K562 treated with DMSO at 1 percent for 12 hours (cell line): ENCODE data around the gene SMG5. TPM values are rescaled to one million over a fixed set of nuclear protein-coding genes. Genes with fewer than 3 reads are reported as not detected.

ENCODE experiments used
- total RNA-seq: library from RNA; unstranded; fragments of 300-600 nt; gene quantifications from 2 replicates; pipeline ENCODE4 v1.2.3, GENCODE V29; 2022; ENCODE audit not compliant: insufficient read depth

The SMG5 gene
- total RNA-seq: 36.7 and 73.9 TPM in 2 replicates

GRCh38 chr1:156282479-156283222 lies at the start of gene SMG5:
Gene SMG5, minus strand, starts transcription at chr1:156282825. Its CDS starts 145 bp downstream, at chr1:156282680.

GRCh38 chr1:156298852-156299357 lies 16.3 kb upstream of the SMG5 start, which contains the start of gene VHLL:
Gene VHLL, minus strand, starts transcription at chr1:156299307. Its CDS starts 118 bp downstream, at chr1:156299189.

GRCh38 chr1:156295391-156295947 lies 12.8 kb upstream of the SMG5 start, which contains the start of gene GLMP:
Gene GLMP, minus strand, starts transcription at chr1:156295679. Its CDS starts 34 bp downstream, at chr1:156295645.

GRCh38 chr1:156284112-156284511 lies 1.5 kb upstream of the SMG5 start, which contains the start of gene TMEM79:
Gene TMEM79, plus strand, starts transcription at chr1:156284325. Its CDS starts 902 bp downstream, at chr1:156285227.

GRCh38 chr1:156247460-156248322 lies 34.9 kb downstream of the SMG5 start, which contains the start of gene PAQR6:
Gene PAQR6, minus strand, starts transcription at chr1:156248056. Its CDS starts 1,325 bp downstream, at chr1:156246731.

GRCh38 chr1:156241926-156242325 lies 40.7 kb downstream of the SMG5 start, which contains the start of gene BGLAP:
Gene BGLAP, plus strand, starts transcription at chr1:156242184. Its CDS starts 48 bp downstream, at chr1:156242232.

GRCh38 chr1:156212833-156213643 lies 69.6 kb downstream of the SMG5 start, which contains the start of gene PMF1:
Gene PMF1, plus strand, starts transcription at chr1:156213007. Its CDS starts 9 bp downstream, at chr1:156213016.

Other genes starting within 250 kb of the SMG5 start
- 23.4 and 46.6 TPM in 2 replicates for gene UBQLN4, start 229.0 kb downstream of the SMG5 start, total RNA-seq
- 90.5 and 94.8 TPM in 2 replicates for gene LAMTOR2, start 228.0 kb downstream of the SMG5 start, total RNA-seq
- gene RAB25, start 221.7 kb downstream of the SMG5 start, total RNA-seq: not detected in 2 replicates
- 0.96 and 5.5 TPM in 2 replicates for gene MEX3A, start 200.4 kb downstream of the SMG5 start, total RNA-seq
- gene LMNA, start 168.1 kb downstream of the SMG5 start, total RNA-seq: 239 and 270 TPM in 2 replicates
- gene SEMA4A, start 129.2 kb downstream of the SMG5 start, total RNA-seq: 1.6 TPM in 1 of 2 replicates, not detected in the other
- 9.3 and 18.5 TPM in 2 replicates for gene SLC25A44, start 88.7 kb downstream of the SMG5 start, total RNA-seq
- 96.6 and 113 TPM in 2 replicates for gene PMF1, start 69.8 kb downstream of the SMG5 start, total RNA-seq
- not detected in 2 replicates for gene BGLAP, start 40.6 kb downstream of the SMG5 start, total RNA-seq
- gene PAQR6, start 34.8 kb downstream of the SMG5 start, total RNA-seq: 4.1 and 4.5 TPM in 2 replicates
- 3.2 and 7.2 TPM in 2 replicates for gene TMEM79, start 1.5 kb upstream of the SMG5 start, total RNA-seq
- gene GLMP, start 12.9 kb upstream of the SMG5 start, total RNA-seq: 33.1 and 35.7 TPM in 2 replicates
- not detected in 2 replicates for gene VHLL, start 16.5 kb upstream of the SMG5 start, total RNA-seq
- 311 and 326 TPM in 2 replicates for gene CCT3, start 55.5 kb upstream of the SMG5 start, total RNA-seq
- gene TSACC, start 55.7 kb upstream of the SMG5 start, total RNA-seq: 3.8 TPM in 1 of 2 replicates, not detected in the other
- gene RHBG, start 86.4 kb upstream of the SMG5 start, total RNA-seq: not detected in 2 replicates
- 3.6 and 12.6 TPM in 2 replicates for gene MEF2D, start 217.9 kb upstream of the SMG5 start, total RNA-seq